Measurements from ENCODE around the gene CCT2.

- no peak for TF ChIP-seq CTCF (IDR thresholded peaks at IDR 0.05)
- TF ChIP-seq POLR2A (IDR thresholded peaks at IDR 0.05) = no peak
- no peak for TF ChIP-seq POLR2AphosphoS5 (IDR thresholded peaks at IDR 0.05; ENCODE audit: insufficient read depth in 1 of 2, low read depth in 1 of 2)
Observed at GRCh38 chr12:69630191-69630590, 44.9 kb downstream of the CCT2 start.
